GM12874 (cell line): ENCODE data around the gene KLK4.

Source experiments
- TF ChIP-seq, protein P1 (sequence below): IDR thresholded peaks from 2 replicates; pipeline ENCODE4 v1.5.1; 2011; ENCODE audit warnings: low read depth, mild to moderate bottlenecking, control low read depth, low read length, moderate library complexity; ENCODE audit not compliant: insufficient read depth

Gene KLK4

DNA sequence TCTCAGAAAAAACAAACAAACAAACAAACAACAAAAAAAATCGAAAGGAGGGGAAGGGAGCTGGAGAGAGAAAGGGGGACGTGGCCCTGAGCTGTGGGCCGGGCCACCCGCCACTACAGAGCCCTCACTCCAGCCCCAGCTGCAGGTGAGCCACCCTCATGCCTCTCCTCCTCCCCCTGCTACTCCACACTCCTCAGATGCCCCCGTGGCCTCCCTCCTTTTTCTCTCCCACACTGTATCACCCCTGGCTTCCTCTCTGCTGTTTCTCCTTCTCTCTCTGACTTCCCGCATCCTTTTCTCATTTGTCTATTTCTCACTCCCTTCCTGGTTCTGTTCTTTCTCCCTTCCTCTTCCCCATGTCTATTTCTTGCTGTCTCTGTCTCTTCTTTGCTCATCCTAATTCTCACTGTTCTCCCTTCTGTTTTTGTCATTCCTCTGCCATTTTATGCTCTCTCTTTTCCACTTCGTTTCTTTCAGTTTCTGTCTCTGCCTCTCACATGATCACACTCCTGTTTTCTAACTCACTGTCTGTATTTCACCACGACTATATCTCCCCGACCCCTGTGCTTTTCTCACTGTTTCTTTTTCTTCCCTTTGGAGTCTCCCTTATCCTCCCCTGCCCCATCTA is 35.3 kb downstream of the KLK4 start:
- TF ChIP-seq, protein P1, sequence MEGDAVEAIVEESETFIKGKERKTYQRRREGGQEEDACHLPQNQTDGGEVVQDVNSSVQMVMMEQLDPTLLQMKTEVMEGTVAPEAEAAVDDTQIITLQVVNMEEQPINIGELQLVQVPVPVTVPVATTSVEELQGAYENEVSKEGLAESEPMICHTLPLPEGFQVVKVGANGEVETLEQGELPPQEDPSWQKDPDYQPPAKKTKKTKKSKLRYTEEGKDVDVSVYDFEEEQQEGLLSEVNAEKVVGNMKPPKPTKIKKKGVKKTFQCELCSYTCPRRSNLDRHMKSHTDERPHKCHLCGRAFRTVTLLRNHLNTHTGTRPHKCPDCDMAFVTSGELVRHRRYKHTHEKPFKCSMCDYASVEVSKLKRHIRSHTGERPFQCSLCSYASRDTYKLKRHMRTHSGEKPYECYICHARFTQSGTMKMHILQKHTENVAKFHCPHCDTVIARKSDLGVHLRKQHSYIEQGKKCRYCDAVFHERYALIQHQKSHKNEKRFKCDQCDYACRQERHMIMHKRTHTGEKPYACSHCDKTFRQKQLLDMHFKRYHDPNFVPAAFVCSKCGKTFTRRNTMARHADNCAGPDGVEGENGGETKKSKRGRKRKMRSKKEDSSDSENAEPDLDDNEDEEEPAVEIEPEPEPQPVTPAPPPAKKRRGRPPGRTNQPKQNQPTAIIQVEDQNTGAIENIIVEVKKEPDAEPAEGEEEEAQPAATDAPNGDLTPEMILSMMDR, result no peak

DNA sequence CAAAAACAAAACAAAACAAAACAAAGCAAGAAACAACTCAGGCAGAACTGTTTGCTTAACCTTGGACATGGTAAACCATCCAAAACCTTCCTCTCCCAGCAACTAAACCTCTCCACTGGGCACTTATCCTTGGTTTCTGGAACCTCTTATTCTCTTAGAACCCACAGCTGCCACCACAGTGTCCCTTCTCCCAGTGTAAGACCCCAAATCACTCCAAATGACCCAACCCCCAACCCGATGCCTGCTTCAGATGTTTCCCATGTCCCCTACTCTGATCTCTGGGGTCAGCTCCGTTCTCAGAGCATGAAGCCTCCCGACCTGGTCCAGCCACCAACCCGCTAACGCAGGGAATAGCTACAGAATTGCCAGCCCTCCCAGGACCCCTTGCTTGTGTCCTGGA is 37.0 kb downstream of the KLK4 start:
- TF ChIP-seq, protein P1, result no peak

DNA sequence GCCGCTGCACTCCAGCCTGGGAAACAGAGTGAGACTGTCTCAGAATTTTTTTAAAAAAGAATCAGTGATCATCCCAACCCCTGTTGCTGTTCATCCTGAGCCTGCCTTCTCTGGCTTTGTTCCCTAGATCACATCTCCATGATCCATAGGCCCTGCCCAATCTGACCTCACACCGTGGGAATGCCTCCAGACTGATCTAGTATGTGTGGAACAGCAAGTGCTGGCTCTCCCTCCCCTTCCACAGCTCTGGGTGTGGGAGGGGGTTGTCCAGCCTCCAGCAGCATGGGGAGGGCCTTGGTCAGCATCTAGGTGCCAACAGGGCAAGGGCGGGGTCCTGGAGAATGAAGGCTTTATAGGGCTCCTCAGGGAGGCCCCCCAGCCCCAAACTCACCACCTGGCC is 38.1 kb downstream of the KLK4 start, which contains the start of gene KLK2:
Gene KLK2 (plus strand): TSS at position 384 of the 400 bp plus-strand sequence. CDS start 35 bp downstream, outside the sequence.
- TF ChIP-seq, protein P1, result no peak

DNA sequence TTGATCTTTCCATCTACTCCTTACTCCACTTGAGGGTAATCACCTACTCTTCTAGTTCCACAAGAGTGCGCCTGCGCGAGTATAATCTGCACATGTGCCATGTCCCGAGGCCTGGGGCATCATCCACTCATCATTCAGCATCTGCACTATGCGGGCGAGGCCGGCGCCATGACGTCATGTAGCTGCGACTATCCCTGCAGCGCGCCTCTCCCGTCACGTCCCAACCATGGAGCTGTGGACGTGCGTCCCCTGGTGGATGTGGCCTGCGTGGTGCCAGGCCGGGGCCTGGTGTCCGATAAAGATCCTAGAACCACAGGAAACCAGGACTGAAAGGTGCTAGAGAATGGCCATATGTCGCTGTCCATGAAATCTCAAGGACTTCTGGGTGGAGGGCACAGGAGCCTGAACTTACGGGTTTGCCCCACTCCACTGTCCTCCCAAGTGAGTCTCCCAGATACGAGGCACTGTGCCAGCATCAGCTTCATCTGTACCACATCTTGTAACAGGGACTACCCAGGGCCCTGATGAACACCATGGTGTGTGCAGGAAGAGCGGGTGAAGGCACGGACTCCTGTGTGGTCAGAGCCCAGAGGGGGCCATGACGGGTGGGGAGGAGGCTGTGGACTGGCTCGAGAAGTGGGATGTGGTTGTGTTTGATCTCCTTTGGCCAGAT is 40.6 kb downstream of the KLK4 start:
- TF ChIP-seq, protein P1, result peak; percentile 64

DNA sequence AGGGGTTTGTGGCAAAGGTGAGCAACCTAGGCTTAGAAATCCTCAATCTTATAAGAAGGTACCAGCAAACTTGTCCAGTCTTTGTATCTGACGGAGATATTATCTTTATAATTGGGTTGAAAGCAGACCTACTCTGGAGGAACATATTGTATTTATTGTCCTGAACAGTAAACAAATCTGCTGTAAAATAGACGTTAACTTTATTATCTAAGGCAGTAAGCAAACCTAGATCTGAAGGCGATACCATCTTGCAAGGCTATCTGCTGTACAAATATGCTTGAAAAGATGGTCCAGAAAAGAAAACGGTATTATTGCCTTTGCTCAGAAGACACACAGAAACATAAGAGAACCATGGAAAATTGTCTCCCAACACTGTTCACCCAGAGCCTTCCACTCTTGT is 41.7 kb downstream of the KLK4 start:
- TF ChIP-seq, protein P1, result no peak

DNA sequence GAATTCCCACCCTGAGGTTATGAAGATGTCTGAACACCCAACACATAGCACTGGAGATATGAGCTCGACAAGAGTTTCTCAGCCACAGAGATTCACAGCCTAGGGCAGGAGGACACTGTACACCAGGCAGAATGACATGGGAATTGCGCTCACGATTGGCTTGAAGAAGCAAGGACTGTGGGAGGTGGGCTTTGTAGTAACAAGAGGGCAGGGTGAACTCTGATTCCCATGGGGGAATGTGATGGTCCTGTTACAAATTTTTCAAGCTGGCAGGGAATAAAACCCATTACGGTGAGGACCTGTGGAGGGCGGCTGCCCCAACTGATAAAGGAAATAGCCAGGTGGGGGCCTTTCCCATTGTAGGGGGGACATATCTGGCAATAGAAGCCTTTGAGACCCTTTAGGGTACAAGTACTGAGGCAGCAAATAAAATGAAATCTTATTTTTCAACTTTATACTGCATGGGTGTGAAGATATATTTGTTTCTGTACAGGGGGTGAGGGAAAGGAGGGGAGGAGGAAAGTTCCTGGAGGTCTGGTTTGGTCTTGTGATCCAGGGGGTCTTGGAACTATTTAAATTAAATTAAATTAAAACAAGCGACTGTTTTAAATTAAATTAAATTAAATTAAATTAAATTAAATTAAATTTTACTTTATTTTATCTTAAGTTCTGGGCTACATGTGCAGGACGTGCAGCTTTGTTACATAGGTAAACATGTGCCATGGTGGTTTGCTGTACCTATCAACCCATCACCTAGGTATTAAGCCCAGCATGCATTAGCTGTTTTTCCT is 49.5 kb downstream of the KLK4 start:
- TF ChIP-seq, protein P1, result no peak

DNA sequence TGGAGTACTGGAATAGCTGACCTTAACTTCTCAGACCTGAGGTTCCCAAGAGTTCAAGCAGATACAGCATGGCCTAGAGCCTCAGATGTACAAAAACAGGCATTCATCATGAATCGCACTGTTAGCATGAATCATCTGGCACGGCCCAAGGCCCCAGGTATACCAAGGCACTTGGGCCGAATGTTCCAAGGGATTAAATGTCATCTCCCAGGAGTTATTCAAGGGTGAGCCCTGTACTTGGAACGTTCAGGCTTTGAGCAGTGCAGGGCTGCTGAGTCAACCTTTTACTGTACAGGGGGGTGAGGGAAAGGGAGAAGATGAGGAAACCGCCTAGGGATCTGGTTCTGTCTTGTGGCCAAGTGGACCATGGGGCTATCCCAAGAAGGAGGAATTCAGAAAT is 50.2 kb downstream of the KLK4 start:
- TF ChIP-seq, protein P1, result no peak
